HG02938 (cell line): Measurements from ENCODE around the gene CRLF2.
"Not testable (repeated sequence)": the region's sequence is repeated elsewhere in the genome, so short reads cannot be mapped to it uniquely, and the experiment has no call there.

Experiments used
- ATAC-seq: cut with Tn5 transposase; IDR thresholded peaks from one replicate; pipeline ENCODE4 v1.9.1; 2021; ENCODE audit warnings: mild to moderate bottlenecking, moderate library complexity; ENCODE audit not compliant: unreplicated experiment

The CRLF2 gene

DNA sequence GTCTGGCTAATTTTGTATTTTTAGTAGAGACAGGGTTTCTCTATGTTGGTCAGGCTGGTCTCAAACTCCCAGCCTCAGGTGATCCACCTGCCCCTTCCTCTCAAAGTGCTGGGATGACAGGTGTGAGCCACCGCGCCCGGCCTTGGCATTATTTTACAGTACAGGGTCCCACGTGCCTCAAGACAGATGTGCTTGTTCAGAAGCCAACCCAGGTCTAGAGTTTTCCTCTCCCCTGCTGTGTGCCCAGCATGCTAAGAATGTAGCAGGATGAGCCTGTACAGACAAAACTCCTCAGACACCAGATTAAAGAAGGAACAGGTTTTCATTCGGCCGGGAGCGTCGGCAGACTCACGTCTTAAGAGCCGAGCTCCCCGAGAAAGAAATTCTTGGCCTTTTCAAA lies 42.2 kb downstream of the CRLF2 start:
- no peak for ATAC-seq

DNA sequence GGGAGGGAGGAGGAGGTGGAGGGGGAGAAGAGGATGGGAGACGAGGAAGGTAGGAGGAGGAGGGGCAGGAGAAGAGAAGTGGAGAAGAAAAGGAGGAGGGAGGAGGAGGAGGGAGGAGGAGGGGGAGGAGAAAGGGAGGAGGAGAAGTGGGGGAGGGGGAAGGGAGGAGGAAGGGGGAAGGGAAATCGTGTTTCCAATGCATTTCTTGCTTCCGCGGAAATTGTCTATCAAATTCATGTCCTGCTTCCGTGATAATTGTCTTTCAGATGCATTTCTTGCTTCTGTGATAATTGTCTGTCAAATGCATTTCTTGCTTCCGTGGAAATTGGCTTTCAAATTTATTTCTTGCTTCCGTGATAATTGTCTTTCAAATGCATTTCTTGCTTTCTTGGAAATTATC lies 43.3 kb downstream of the CRLF2 start:
- no peak for ATAC-seq

GRCh38 chrX:1167918-1168481 lies 44.4 kb downstream of the CRLF2 start:
- no peak for ATAC-seq

DNA sequence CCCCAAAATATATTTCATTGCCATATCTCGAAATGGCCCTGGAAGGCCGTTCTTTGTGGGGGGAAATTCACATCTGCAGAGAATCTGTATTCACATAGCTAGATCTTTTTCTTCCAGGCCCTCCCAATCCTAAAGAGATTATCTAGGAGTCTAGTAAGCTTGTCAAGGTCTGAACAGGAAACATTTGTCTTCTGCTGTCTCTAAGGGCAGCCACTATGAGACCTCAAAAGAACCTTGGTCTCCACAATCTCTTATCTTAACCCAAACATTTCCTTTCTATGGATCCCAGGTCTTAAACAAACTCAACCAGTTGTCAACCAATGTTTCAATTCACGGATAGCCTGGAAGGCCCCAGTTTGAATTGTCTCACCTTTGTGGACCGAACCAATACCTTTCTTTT lies 45.0 kb downstream of the CRLF2 start:
- no peak for ATAC-seq

- no peak for ATAC-seq
These were observed 46.8 kb downstream of the CRLF2 start for GRCh38 chrX:1165535-1166196.

DNA sequence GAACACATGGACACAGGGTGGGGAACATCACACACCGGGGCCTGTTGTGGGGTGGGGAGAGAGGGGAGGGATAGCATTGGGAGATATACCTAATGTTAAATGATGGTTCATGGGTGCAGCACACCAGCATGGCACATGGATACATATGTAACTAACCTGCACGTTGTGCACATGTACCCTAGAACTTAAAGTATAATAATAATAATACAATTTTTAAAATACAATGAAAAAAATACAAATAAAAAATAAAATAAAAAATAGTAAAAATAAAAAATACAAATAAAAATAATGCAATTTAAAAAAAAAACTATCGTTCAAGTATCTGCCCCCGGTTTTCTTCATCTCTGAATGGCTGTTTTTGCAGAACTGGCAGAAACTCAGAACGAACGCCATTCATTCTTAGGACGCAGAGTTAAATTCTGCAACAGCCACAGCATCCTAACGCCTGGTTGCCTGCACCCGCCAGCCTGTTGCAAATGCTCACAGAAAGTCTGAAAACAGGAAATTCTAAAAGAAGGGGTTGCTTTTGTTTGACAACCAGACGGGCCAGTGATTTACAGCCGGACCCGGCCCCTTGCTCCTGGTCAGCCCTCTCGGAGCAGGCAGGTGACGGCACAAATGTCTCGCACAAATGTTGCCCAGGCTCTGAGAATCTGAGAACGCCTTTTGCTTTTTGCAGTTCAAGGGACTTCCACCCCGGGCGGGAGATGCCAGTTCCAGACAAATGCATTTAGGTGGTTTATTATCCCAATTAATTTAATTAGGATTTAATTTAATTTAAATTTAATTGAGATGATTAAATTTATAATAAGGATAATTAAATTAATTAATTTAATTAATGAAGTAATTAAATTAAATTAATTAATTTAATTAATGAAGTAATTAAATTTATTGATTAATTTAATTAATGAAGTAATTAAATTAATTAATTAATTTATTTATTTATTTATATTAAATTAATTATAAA lies 47.8 kb downstream of the CRLF2 start:
- no peak for ATAC-seq

- ATAC-seq: no peak
These were observed 49.2 kb downstream of the CRLF2 start for GRCh38 chrX:1163231-1163630.

DNA sequence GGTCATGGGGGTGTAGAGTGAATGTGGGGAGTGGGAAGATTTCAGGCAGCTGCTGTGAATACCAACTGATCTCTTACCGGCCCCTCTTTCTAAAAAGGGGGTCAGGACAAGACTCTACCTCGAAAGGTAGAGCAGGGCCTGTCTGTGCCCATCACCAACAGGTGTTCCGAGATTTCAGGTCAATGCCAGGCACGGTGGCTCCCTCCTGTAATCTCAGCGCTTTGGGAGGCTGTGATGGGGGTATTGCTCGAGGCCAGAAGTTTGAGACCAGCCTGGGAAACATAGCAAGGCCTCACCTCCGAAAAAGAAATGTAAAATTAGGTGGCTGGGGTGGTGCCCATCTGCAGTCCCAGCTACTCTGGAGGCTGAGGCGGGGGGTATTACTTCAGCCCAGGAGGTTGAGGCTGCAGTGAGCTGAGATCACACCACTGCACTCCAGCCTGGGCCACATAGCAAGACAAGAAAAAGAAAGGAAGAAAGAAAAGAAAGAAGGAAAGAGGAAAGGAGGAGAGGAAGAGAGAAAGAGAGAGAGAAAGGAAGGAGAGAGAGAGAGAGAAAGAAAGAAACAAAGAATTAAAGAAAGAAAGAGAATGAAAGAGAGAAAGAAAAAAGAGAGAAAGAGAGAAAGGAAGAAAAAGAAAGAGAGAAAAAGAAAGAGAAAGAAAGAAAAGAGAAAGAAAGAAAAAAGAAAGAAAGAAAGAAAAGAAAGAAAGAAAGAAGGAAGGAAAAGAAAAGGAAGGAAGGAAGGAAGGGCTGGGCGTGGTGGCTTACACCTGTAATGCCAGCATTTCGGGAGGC lies 50.1 kb downstream of the CRLF2 start:
- ATAC-seq: no peak

DNA sequence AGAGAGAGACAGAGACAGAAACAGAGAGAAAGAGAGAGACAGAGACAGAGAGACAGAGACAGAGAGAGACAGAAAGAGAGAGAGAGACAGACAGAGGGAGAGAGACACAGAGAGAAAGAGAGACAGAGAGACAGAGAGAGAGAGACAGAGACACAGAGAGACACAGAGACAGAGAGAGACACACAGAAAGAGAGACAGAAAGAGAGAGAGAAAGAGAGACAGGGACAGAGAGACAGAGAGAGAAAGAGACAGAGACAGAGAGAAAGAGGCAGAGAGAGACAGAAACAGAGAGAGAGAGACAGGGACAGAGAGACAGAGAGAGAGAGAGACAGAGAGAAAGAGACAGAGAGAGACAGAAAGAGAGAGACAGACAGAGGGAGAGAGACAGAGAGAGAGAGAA lies 52.9 kb downstream of the CRLF2 start:
- ATAC-seq: no peak

DNA sequence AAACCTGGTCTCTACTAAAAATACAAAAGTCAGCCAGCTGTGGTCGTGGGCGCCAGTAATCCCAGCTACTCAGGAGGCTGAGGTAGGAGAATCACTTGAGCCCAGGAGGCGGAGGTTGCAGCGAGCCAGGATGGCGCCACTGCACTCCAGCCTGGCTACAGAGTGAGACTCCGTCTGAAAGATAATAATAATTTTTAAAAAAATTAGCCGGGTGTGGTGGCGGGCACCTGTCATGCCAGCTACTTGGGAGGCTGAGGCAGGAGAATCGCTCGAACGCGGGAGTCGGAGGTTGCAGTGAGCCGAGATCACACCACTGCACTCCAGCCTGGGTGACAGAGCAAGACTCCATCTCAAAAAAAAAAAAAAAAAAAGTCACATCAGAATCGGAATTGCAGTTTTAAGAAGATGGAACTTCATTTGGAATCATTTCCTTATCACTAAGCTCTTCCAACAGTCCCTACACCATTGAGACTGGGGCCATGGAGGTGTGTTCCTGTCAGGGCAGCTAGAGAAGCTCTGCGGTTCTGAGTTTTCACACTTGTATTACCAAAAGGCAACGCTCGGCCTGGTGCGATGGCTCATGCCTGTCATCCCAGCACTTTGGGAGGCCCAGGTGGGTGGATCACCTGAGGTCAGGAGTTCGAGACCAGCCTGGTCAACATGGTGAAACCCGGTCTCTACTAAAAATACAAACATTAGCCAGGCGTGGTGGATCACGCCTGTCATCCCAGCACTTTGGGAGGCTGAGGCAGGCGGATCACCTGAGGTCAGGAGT lies 55.6 kb downstream of the CRLF2 start:
- not testable (repeated sequence) for ATAC-seq

GRCh38 chrX:1153940-1154339 lies 58.5 kb downstream of the CRLF2 start:
- ATAC-seq: no peak

GRCh38 chrX:1152090-1152489 lies 60.4 kb downstream of the CRLF2 start:
- no peak for ATAC-seq

DNA sequence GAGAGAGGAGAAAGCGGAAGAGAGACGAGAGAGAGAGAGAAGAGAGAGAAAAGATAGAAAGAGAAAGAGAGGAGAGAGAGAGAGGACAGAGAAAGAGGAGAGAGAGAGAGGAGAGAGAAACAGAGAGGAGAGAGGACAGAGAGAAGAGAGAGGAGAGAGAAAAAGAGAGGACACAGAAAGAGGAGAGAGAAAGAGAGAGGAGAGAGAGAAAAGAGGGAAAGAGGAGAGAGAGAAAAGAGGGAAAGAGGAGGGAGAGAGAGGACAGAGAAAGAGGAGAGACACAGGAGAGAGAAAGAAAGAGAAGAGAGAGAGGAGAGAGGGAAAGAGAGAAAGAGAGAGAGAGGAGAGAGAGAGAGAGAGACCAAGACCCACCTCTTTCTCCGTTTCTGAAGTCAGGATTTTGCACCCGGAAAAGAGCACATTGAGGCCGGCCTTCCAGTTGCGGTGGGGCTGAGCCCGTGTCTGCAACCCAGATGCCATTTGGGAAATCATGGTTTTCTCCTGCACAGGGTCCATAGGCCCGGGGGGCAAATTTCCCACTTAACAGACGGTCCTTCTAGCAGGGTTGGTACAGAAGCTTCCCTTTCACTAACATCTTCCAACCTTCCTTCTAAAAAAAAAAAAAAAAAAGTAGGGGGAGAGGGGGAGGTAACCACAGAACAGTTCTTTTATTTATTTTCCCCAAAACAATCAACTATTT lies 60.9 kb downstream of the CRLF2 start:
- no peak for ATAC-seq

DNA sequence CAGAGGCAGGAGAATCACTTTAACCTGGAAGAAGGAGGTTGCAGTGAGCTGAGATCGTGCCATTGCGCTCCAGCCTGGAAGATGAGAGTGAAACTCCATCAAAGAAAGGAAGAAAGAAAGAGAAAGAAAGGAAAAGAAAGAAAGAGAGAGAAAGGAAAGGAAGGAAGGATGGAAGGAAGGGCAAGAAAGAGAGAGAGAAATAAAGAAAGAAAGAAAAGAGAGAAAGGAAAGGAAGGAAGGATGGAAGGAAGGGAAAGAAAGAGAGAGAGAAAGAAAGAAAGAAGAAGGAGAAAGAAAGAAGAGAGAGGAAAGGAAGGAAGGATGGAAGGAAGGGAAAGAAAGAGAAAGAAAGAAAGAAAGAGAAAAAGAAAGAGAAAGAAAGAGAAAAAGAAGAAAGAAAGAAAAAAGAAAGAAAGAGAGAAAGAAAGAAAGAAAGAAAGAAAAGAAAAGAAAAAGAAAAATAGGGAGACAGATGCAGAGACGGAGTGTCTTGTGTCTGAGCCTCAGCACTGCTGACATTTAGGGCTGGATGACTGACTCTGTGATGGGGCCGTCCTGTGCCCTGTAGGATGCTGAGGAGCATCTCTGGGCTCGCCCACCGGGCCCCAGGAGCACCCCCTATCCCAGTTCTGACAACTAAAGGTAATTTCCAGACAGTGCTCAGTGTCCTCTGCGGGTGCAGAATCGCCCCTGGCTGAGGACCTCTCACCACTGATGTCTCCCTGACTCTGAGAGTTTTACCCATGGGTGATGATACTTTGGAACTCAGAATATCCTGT lies 61.7 kb downstream of the CRLF2 start:
- ATAC-seq: no peak

- no peak for ATAC-seq
These were observed 64.6 kb downstream of the CRLF2 start for GRCh38 chrX:1147611-1148515.

DNA sequence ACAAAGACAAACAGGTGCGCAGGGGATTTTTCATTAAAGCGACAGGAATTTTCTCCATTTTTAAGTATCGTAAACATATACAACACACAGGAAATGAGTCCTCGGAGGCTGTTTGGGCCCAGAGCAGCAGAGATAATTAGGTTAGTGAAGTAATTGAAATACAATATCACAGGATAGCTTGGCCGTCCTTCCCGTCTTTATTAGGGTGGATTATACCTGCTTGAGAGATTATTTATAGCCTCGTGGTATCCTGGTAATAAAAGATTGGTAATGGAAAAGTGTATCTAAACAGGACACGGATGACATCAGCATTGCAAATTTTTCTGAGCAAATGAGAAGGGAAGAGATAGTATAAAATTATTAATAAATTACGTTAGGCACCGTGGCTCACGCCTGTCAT lies 68.2 kb downstream of the CRLF2 start:
- ATAC-seq: no peak
